ENCODE measurements around the gene ERF.
A peak's percentile ranks its signal among the peaks of the same experiment; 100 is the strongest.

Gene ERF

DNA sequence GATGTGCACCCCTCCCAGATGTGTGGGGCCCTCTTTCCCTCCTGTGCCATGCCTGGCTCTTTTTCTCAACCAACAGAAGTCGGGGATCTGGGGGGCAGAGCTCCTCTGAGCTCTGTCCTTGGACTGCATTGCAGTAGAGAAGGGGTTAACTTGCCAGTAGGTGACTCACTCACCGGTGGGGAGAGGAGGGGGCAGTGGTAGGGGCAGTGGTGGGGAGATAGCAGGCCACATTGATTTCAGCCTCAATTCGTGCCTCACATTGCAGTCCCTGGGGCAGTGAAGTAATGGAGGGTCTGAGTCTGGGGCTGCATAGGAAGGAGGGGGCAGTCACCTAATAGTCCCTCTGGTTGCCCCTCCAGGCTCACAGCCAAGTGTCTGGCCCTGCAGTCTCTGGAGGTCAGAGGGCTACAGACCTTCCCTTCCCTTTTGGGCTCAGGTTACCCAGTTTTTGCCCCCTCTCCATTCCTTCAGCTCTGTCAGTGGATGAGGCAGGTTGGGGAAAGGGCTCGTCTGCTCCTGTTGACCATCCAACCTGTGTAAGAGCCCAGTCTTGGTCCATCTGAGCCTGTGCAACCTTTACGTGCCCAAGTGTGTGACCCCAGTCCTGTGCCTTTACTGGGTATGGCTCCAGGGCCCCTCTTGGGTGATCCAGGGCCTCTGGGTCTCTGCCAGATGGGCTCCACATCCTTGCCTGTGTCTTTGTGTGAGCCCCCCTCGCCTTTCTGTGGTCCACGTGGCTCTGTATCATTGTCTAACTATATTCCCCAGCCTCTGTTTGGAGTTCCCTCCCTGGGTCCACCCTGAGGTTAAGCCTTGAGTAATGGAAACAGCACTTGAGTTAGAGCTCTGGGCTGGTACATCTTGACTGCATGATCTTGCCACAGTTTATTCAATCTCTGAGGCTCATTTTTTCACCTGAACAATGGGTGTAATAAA lies 27.2 kb upstream of the ERF start:
- H3K4me1 Mint-ChIP-seq: peaks cover 47% of the 10 kb centered on the region

GRCh38 chr19:42281146-42281826 lies 26.4 kb upstream of the ERF start:
- peak overlapping the region; percentile 74 for H3K4me3 Mint-ChIP-seq

More for the DNA sequence above, 27.2 kb upstream of the ERF start:
- Mint-ChIP-seq H3K4me3 (peak overlapping the region; percentile 74), H3K9me3 (no peaks in the 10 kb centered on the region), H3K27me3 (no peaks in the 10 kb centered on the region), H3K27ac (peak overlapping the region; percentile 1 to 9)
- DNase-seq (no peak), ATAC-seq (no peak)

DNA sequence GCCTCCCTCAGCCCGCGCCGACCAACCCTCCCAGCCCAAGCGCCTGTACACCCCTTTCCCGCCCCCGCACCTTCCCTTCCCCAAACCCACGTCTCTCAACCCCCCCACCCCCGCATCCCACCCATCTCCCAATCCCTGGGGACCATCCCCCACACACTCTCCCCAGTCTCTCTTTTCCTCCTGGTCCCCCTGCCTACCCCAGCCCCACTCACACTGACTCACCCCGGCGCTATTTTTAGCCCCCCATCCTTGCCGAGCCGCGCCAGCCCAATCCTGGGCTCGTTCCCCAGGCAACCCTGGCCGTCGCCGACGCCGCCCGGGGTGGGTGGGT lies 25.9 kb upstream of the ERF start:
- DNase-seq (no peak), ATAC-seq (no peak)
- Mint-ChIP-seq H3K27ac (peak overlapping the region in 1 of 2 donors; percentile 23), H3K4me3 (peak overlapping the region; percentile 74), H3K9me3 (no peaks in the 10 kb centered on the region), H3K4me1 (peaks cover 55% of the 10 kb centered on the region), H3K27me3 (no peaks in the 10 kb centered on the region)

More at GRCh38 chr19:42281146-42281826, 26.4 kb upstream of the ERF start:
- Mint-ChIP-seq H3K4me1 (peaks cover 55% of the 10 kb centered on the region), H3K27me3 (no peaks in the 10 kb centered on the region), H3K9me3 (no peaks in the 10 kb centered on the region), H3K27ac (no peak overlapping the region)
- DNase-seq: peak; percentile 48 to 50
- ATAC-seq: no peak

DNA sequence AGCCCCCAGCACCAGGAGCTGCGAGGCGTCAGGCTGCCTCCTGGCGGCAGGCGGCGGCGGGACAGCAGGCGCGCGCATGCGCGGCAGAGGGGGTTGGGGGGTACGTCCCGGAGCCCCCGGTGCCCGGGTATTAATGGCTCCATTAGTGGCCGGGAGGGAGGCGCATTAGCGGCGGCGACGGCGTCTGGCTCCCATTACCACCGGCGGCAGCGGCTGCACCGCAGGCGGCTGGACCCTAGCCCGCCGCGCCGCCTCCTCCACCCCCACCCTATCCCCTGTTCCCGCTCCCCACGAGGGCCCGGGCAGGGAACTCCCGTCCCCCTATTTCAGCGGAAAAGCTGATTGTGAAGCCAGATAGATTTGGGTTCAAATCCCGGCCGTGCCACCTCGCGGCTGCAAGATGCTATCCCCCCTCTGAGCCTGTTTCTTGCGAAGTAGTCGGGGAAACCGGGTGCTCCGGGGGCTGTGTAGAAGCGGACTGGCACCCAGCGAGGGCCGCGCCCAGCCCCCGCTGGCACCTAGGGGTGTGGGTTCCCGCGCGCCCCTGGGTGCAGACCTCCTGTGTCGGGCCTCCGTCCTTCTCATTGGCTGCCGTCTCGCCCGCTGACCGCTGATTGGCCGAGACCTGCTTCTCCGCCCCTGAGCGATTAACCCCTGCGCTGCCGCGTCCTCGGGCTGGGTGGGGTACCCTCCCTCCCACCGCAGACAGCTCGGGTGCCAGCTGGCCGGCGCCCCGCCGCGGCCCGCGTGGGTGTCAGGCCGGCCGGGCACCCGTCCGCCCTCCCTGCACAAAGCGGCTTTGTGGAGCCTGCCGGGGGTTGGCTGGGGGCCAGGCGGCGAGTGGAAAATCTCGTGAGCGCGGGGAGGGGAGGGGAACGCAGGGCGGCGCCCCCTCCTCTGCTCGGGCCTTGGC lies 25.2 kb upstream of the ERF start:
- Mint-ChIP-seq H3K4me3 (peak overlapping the region; percentile 87 to 92), H3K27ac (peak overlapping the region; percentile 82 to 95), H3K4me1 (peaks cover 55% of the 10 kb centered on the region), H3K27me3 (no peaks in the 10 kb centered on the region), H3K9me3 (no peaks in the 10 kb centered on the region)
- ATAC-seq (peak; percentile 64), DNase-seq (peak; percentile 85 to 89)

GRCh38 chr19:42279155-42279901 lies 24.4 kb upstream of the ERF start:
- Mint-ChIP-seq H3K4me1 (peaks cover 55% of the 10 kb centered on the region), H3K4me3 (peak overlapping the region; percentile 87 to 92), H3K27ac (peak overlapping the region; percentile 82 to 95), H3K9me3 (no peaks in the 10 kb centered on the region), H3K27me3 (no peaks in the 10 kb centered on the region)
- DNase-seq (no peak), ATAC-seq (no peak)

- Mint-ChIP-seq H3K27ac (peak overlapping the region in 1 of 2 donors; percentile 64), H3K27me3 (no peaks in the 10 kb centered on the region), H3K4me3 (peak overlapping the region in 1 of 2 donors; percentile 92), H3K4me1 (peaks cover 58% of the 10 kb centered on the region), H3K9me3 (no peaks in the 10 kb centered on the region)
- ATAC-seq: no peak
- DNase-seq: no peak
Measured at GRCh38 chr19:42278452-42279154, 23.7 kb upstream of the ERF start.

- H3K9me3 Mint-ChIP-seq: no peaks in the 10 kb centered on the region
- H3K27ac Mint-ChIP-seq: peak overlapping the region in 1 of 2 donors; percentile 64
- no peak overlapping the region for H3K4me3 Mint-ChIP-seq
- peaks cover 62% of the 10 kb centered on the region for H3K4me1 Mint-ChIP-seq
- ATAC-seq (no peak), DNase-seq (no peak)
- no peaks in the 10 kb centered on the region for H3K27me3 Mint-ChIP-seq
Measured at GRCh38 chr19:42277821-42278451, 23.0 kb upstream of the ERF start.

GRCh38 chr19:42276821-42277220 lies 21.9 kb upstream of the ERF start:
- H3K4me1 Mint-ChIP-seq: peaks cover 62% of the 10 kb centered on the region

GRCh38 chr19:42276284-42276683 lies 21.4 kb upstream of the ERF start:
- peak overlapping the region in 1 of 2 donors; percentile 2 for H3K27ac Mint-ChIP-seq
- H3K4me3 Mint-ChIP-seq: peak overlapping the region; percentile 0 to 17
- H3K9me3 Mint-ChIP-seq: no peaks in the 10 kb centered on the region
- ATAC-seq (no peak), DNase-seq (no peak)
- H3K27me3 Mint-ChIP-seq: no peaks in the 10 kb centered on the region
- H3K4me1 Mint-ChIP-seq: peaks cover 67% of the 10 kb centered on the region

More at GRCh38 chr19:42276821-42277220, 21.9 kb upstream of the ERF start:
- Mint-ChIP-seq H3K27me3 (no peaks in the 10 kb centered on the region), H3K9me3 (no peaks in the 10 kb centered on the region), H3K27ac (no peak overlapping the region), H3K4me3 (no peak overlapping the region)
- ATAC-seq: peak; percentile 38
- no peak for DNase-seq

DNA sequence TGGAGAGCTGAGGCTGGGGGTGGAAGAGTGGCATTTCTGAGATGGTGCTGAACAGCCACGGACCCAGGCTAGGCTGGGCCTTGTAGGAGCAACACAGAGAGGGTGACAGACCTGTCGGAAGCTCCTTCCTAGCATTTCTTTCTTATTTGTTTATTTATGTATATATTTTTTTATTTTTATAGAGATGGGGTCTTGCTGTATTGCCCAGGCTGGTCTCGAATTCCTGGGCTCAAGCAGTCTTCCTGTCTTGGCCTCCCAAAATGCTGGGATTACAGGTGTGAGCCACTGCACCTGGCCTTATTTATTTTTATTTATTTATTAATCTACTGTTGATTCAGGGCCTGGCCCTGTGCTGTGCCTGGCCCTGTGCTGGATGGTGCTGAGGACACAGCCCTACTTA lies 20.6 kb upstream of the ERF start:
- peaks cover 74% of the 10 kb centered on the region for H3K4me1 Mint-ChIP-seq
- H3K27me3 Mint-ChIP-seq: no peaks in the 10 kb centered on the region
- no peak overlapping the region for H3K27ac Mint-ChIP-seq
- H3K9me3 Mint-ChIP-seq: no peaks in the 10 kb centered on the region
- DNase-seq (no peak), ATAC-seq (no peak)
- H3K4me3 Mint-ChIP-seq: peak overlapping the region; percentile 0 to 69

DNA sequence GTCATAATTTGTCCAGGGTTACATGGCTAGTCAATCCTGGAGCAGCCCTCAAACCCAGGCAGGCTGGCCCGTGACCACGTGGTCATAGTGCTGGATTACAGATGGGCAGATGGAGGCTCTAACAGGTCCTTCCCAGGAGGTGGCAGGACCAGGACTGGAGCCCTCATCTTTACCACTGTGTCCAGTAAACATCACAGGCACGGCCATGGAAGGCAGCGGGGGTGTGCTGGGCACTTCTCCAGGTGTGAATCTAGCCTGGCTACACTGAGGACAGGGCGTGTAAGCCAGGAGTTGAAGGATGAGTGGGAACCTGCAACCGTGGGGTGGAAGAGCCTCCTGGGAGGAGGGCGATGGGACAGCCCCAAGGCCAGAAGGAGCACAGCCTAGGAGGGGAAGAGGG lies 20.2 kb upstream of the ERF start:
- peak overlapping the region in 1 of 2 donors; percentile 69 for H3K4me3 Mint-ChIP-seq
- H3K27me3 Mint-ChIP-seq: no peaks in the 10 kb centered on the region
- H3K27ac Mint-ChIP-seq: peak overlapping the region in 1 of 2 donors; percentile 71
- no peak for DNase-seq
- no peaks in the 10 kb centered on the region for H3K9me3 Mint-ChIP-seq
- H3K4me1 Mint-ChIP-seq: peaks cover 78% of the 10 kb centered on the region
- ATAC-seq: no peak

GRCh38 chr19:42274065-42274682 lies 19.2 kb upstream of the ERF start:
- DNase-seq (no peak), ATAC-seq (no peak)
- Mint-ChIP-seq H3K4me1 (peaks cover 78% of the 10 kb centered on the region), H3K27ac (peak overlapping the region in 1 of 2 donors; percentile 66), H3K9me3 (no peaks in the 10 kb centered on the region), H3K4me3 (no peak overlapping the region), H3K27me3 (no peaks in the 10 kb centered on the region)

- DNase-seq (no peak), ATAC-seq (no peak)
- peaks cover 72% of the 10 kb centered on the region for H3K4me1 Mint-ChIP-seq
- no peaks in the 10 kb centered on the region for H3K9me3 Mint-ChIP-seq
- H3K4me3 Mint-ChIP-seq: no peak overlapping the region
- H3K27ac Mint-ChIP-seq: peak overlapping the region in 1 of 2 donors; percentile 92
- H3K27me3 Mint-ChIP-seq: no peaks in the 10 kb centered on the region
Measured at GRCh38 chr19:42273407-42274064, 18.6 kb upstream of the ERF start.

Data from stimulated activated naive CD8-positive, alpha-beta T cell treated with anti-CD3 and anti-CD28 coated beads, Interleukin-15, amount 100 ng/mL, for 72 hours (primary cell).